Mesenchymal stem cell (in vitro differentiated cells and primary cell): Measurements from ENCODE around the gene RRAD.
A peak's percentile ranks its signal among the peaks of the same experiment; 100 is the strongest.
"Not testable (repeated sequence)": the region's sequence is repeated elsewhere in the genome, so short reads cannot be mapped to it uniquely, and the experiment has no call there.

Source experiments
- DNase-seq: peaks from one replicate; pipeline ENCODE4 v3.0.0-alpha.2; 2013
- H2AFZ ChIP-seq: one replicate; pipeline ENCODE4 v1.6.1; 2013; ENCODE audit warnings: low read depth, mild to moderate bottlenecking, control low read depth, inconsistent platforms, low read length, moderate library complexity
- H2AK5ac ChIP-seq: 2 replicates; pipeline ENCODE4 v1.6.1; 2013; ENCODE audit warnings: low read length, moderate library complexity, mild to moderate bottlenecking, inconsistent platforms; ENCODE audit not compliant: severe bottlenecking
- H2BK120ac ChIP-seq: one replicate; pipeline ENCODE4 v1.6.1; 2013; ENCODE audit warnings: low read depth, mild to moderate bottlenecking, inconsistent platforms, low read length, moderate library complexity
- H2BK12ac ChIP-seq, 2 experiments: one replicate each; pipeline ENCODE4 v1.6.1; 2013; ENCODE audit warnings: inconsistent platforms in 2 of 2, low read length in 2 of 2, mild to moderate bottlenecking in 2 of 2, moderate library complexity in 2 of 2, control low read depth in 1 of 2
- H2BK15ac ChIP-seq: one replicate; pipeline ENCODE4 v1.6.1; 2013; ENCODE audit warnings: mild to moderate bottlenecking, low read depth, inconsistent platforms; ENCODE audit not compliant: poor library complexity, severe bottlenecking
- H2BK5ac ChIP-seq: 2 replicates; pipeline ENCODE4 v1.6.1; 2013; ENCODE audit warnings: low read depth, mild to moderate bottlenecking, low read length, control low read depth, inconsistent platforms; ENCODE audit not compliant: poor library complexity, severe bottlenecking
- H3K14ac ChIP-seq, 2 experiments: one replicate each; pipeline ENCODE4 v1.6.1; 2013; ENCODE audit warnings: inconsistent platforms in 2 of 2, low read length in 2 of 2, control low read depth in 1 of 2, mild to moderate bottlenecking in 1 of 2, moderate library complexity in 1 of 2
- H3K18ac ChIP-seq, 2 experiments: one replicate each; pipeline ENCODE4 v1.6.1; 2013; ENCODE audit warnings: inconsistent platforms in 2 of 2, low read length in 2 of 2, control low read depth in 1 of 2, low read depth in 1 of 2, mild to moderate bottlenecking in 1 of 2
- H3K23ac ChIP-seq, 2 experiments: one replicate each; pipeline ENCODE4 v1.6.1; 2013; ENCODE audit warnings: inconsistent platforms in 2 of 2, low read length in 2 of 2, mild to moderate bottlenecking in 2 of 2, moderate library complexity in 2 of 2, control low read depth in 1 of 2
- H3K27ac ChIP-seq: 2 replicates; pipeline ENCODE4 v1.5.1; 2013; ENCODE audit warnings: mild to moderate bottlenecking, moderate library complexity, low read length, control low read depth, inconsistent platforms; ENCODE audit not compliant: poor library complexity, severe bottlenecking
- H3K27me3 ChIP-seq, 2 experiments: 2 replicates each; pipeline versions ENCODE4 v1.6.1 to v1.7.0; 2013; ENCODE audit warnings: low read length in 2 of 2, mild to moderate bottlenecking in 2 of 2, moderate library complexity in 2 of 2, control low read depth in 1 of 2, inconsistent platforms in 1 of 2; ENCODE audit not compliant: control insufficient read depth in 1 of 2, insufficient read depth in 1 of 2
- H3K36me3 ChIP-seq, 2 experiments: 2 replicates each; pipeline versions ENCODE4 v1.6.1 to v1.7.0; 2013; ENCODE audit warnings: low read length in 2 of 2, control low read depth in 1 of 2, inconsistent platforms in 1 of 2, low read depth in 1 of 2, mild to moderate bottlenecking in 1 of 2; ENCODE audit not compliant: insufficient read depth in 2 of 2, control insufficient read depth in 1 of 2
- H3K4ac ChIP-seq, 2 experiments: one replicate each; pipeline ENCODE4 v1.6.1; 2013; ENCODE audit warnings: inconsistent platforms in 2 of 2, low read length in 2 of 2, mild to moderate bottlenecking in 2 of 2, moderate library complexity in 2 of 2, control low read depth in 1 of 2, low read depth in 1 of 2
- H3K4me1 ChIP-seq: 2 replicates; pipeline ENCODE4 v1.6.1; 2013; ENCODE audit warnings: low read depth, low read length, control low read depth; ENCODE audit not compliant: control insufficient read depth, insufficient read depth
- H3K4me2 ChIP-seq: 2 replicates; pipeline ENCODE4 v1.6.1; 2013; ENCODE audit warnings: low read length, mild to moderate bottlenecking, inconsistent platforms; ENCODE audit not compliant: poor library complexity, severe bottlenecking
- H3K4me3 ChIP-seq, 2 experiments: 2 replicates each; pipeline versions ENCODE4 v1.5.1 to v1.7.0; 2013; ENCODE audit warnings: low read length in 2 of 2, mild to moderate bottlenecking in 2 of 2, control low read depth in 1 of 2, low read depth in 1 of 2; ENCODE audit not compliant: insufficient read depth in 1 of 2
- H3K79me1 ChIP-seq: replicated peaks from 2 replicates; pipeline ENCODE4 v1.6.1; 2013; ENCODE audit warnings: mild to moderate bottlenecking, control low read depth, low read length, inconsistent platforms; ENCODE audit not compliant: poor library complexity, severe bottlenecking
- H3K9ac ChIP-seq: 2 replicates; pipeline ENCODE4 v1.7.0; 2013; ENCODE audit warnings: mild to moderate bottlenecking, low read length, moderate library complexity
- H3K9me3 ChIP-seq: 2 replicates; pipeline ENCODE4 v1.7.0; 2013; ENCODE audit warnings: mild to moderate bottlenecking, low read length; ENCODE audit not compliant: control insufficient read depth
- H4K8ac ChIP-seq: one replicate; pipeline ENCODE4 v1.6.1; 2013; ENCODE audit warnings: inconsistent platforms, mild to moderate bottlenecking, low read length, moderate library complexity
- H4K91ac ChIP-seq: one replicate; pipeline ENCODE4 v1.6.1; 2013; ENCODE audit warnings: mild to moderate bottlenecking, low read length, inconsistent platforms
- WGBS: methylation state at CpG from one replicate; pipeline ENCODE4 v1.1.7; 2013; ENCODE audit warnings: mixed read lengths; 5-methylcytosine and 5-hydroxymethylcytosine counted together

The RRAD gene

GRCh38 chr16:66935314-66936011 is 10.1 kb upstream of the RRAD start, which contains the start of gene CES2:
CES2 (plus strand) TSS chr16:66935516; CDS start chr16:66935636, 120 bp downstream.
- DNase-seq = peak; percentile 30
- Histone ChIP-seq H2BK12ac (peak within 1 kb of the TSS in 1 of 2 experiments; percentile 83), H3K9ac (peak within 1 kb of the TSS; percentile 100), H3K4me2 (peak within 1 kb of the TSS; percentile 65), H4K91ac (peak within 1 kb of the TSS; percentile 91), H3K9me3 (no peaks in the 10 kb centered on the region), H3K23ac (peak within 1 kb of the TSS in 1 of 2 experiments; percentile 70), H3K4ac (peak within 1 kb of the TSS; percentile 90 to 96), H2AK5ac (no peak within 1 kb of the TSS), H2BK5ac (no peak within 1 kb of the TSS), H3K27me3 (no peaks in the 10 kb centered on the region), H3K79me1 (peaks cover 41% of the 10 kb centered on the region), H4K8ac (peak within 1 kb of the TSS; percentile 96), H3K4me3 (peak within 1 kb of the TSS; percentile 94 to 99), H3K27ac (peak within 1 kb of the TSS; percentile 74), H3K4me1 (peaks cover 25% of the 10 kb centered on the region), H3K18ac (peak within 1 kb of the TSS; percentile 98), H3K14ac (peak within 1 kb of the TSS in 1 of 2 experiments; percentile 98), H2AFZ (peak within 1 kb of the TSS; percentile 33), H2BK15ac (peak within 1 kb of the TSS; percentile 52), H2BK120ac (peak within 1 kb of the TSS; percentile 69), H3K36me3 (peaks cover 41 to 52% of the 10 kb centered on the region in 2 experiments)
- WGBS = 72% methylated on average over 40 of the region's 44 CpGs

- WGBS = 7% methylated on average over 21 of the region's 24 CpGs
- not testable (repeated sequence) for H2AK5ac ChIP-seq, H2BK15ac ChIP-seq, DNase-seq, H2BK5ac ChIP-seq, H3K27me3 ChIP-seq, H3K9me3 ChIP-seq
- Histone ChIP-seq H2BK120ac (peak overlapping the region; percentile 69), H3K27ac (peak overlapping the region; percentile 74), H3K14ac (peak overlapping the region in 1 of 2 experiments; percentile 98), H2AFZ (peak overlapping the region; percentile 33), H3K9ac (peak overlapping the region; percentile 100), H3K4me1 (peaks cover 29% of the 10 kb centered on the region), H3K4ac (peak overlapping the region; percentile 90 to 96), H3K18ac (peak overlapping the region; percentile 98), H3K4me3 (peak overlapping the region; percentile 94 to 99), H3K4me2 (peak overlapping the region; percentile 65), H3K79me1 (peaks cover 37% of the 10 kb centered on the region), H3K23ac (peak overlapping the region in 1 of 2 experiments; percentile 70), H4K91ac (peak overlapping the region; percentile 91), H2BK12ac (peak overlapping the region in 1 of 2 experiments; percentile 83), H3K36me3 (peaks cover 35 to 46% of the 10 kb centered on the region in 2 experiments), H4K8ac (peak overlapping the region; percentile 96)
These were observed 9.5 kb upstream of the RRAD start for GRCh38 chr16:66934839-66935313.

- peak within 1 kb of the TSS; percentile 68 for H2AK5ac ChIP-seq
- peak within 1 kb of the TSS; percentile 69 for H2BK120ac ChIP-seq
- H3K4me3 ChIP-seq = peak within 1 kb of the TSS; percentile 94 to 99
- H3K23ac ChIP-seq = peak within 1 kb of the TSS in 1 of 2 experiments; percentile 70
- H4K91ac ChIP-seq = peak within 1 kb of the TSS; percentile 94
- H4K8ac ChIP-seq = peak within 1 kb of the TSS; percentile 96
- peaks cover 31 to 40% of the 10 kb centered on the region in 2 experiments for H3K36me3 ChIP-seq
- H3K14ac ChIP-seq = peak within 1 kb of the TSS in 1 of 2 experiments; percentile 98
- no peaks in the 10 kb centered on the region for H3K27me3 ChIP-seq
- peak within 1 kb of the TSS; percentile 65 for H3K4me2 ChIP-seq
- WGBS = under 1% methylated on average over 58 of the region's 76 CpGs
- peak within 1 kb of the TSS; percentile 74 for H3K27ac ChIP-seq
- no peaks in the 10 kb centered on the region for H3K9me3 ChIP-seq
- peak within 1 kb of the TSS; percentile 98 for H3K18ac ChIP-seq
- H2BK15ac ChIP-seq = peak within 1 kb of the TSS; percentile 71
- peaks cover 32% of the 10 kb centered on the region for H3K79me1 ChIP-seq
- peak within 1 kb of the TSS; percentile 15 for H2BK5ac ChIP-seq
- H3K4ac ChIP-seq = peak within 1 kb of the TSS; percentile 95 to 96
- peak within 1 kb of the TSS; percentile 67 for H2AFZ ChIP-seq
- peak within 1 kb of the TSS; percentile 100 for H3K9ac ChIP-seq
- H2BK12ac ChIP-seq = peak within 1 kb of the TSS in 1 of 2 experiments; percentile 83
- DNase-seq = peak; percentile 89
- peaks cover 29% of the 10 kb centered on the region for H3K4me1 ChIP-seq
These were observed 9.0 kb upstream of the RRAD start, which contains the start of gene CIAO2B for GRCh38 chr16:66934138-66934838. CIAO2B (minus strand) TSS chr16:66934402; CDS start chr16:66934364, 38 bp downstream.
